HepG2 (cell line): ENCODE data around the gene SLC7A10. TPM values are rescaled to one million over a fixed set of nuclear protein-coding genes. Genes with fewer than 3 reads are reported as not detected.

ENCODE experiments used
- ATAC-seq: fragments of 200-7000 bp; cut with Tn5 transposase; 3 replicates; pipeline ENCODE4 v1.9.1; 2020; ENCODE audit warnings: mild to moderate bottlenecking, moderate library complexity
- BruUV-seq: library from RNA; stranded (reverse); fragments of 400-500 nt; replicated peaks from 2 replicates; lab custom pipeline; 2021; lab: Mats Ljungman, UMichigan
- CTCF ChIA-PET: fragments of 300-600 bp; formaldehyde crosslinking; extraction: SDS; loops from one replicate; lab custom pipeline; 2021; ENCODE audit warnings: low total read pairs, inconsistent platforms, low intra/inter-chr PET ratio; lab: Yijun Ruan, JAX
- POLR2A ChIA-PET: fragments of 350-600 bp; sonication (Branson Sonifier 250); formaldehyde crosslinking; loops from one replicate; lab custom pipeline; 2020; ENCODE audit warnings: antibody characterized with exemption, inconsistent platforms; lab: Yijun Ruan, JAX
- DNase-seq: peaks from one replicate; pipeline ENCODE4 v3.0.0-alpha.2; 2015; ENCODE audit warnings: low spot score
- FAIRE-seq: peaks from 3 replicates; lab custom pipeline; 2011; peaks lifted over from hg19 to GRCh38; lab: Jason Lieb, UNC
- H2AFZ ChIP-seq: one replicate; pipeline ENCODE4 v1.6.1; 2011; ENCODE audit warnings: low read length, inconsistent platforms
- H3K27ac ChIP-seq: fragments of 300-600 bp; 3 replicates; pipeline ENCODE4 v1.8.0; 2011; ENCODE audit warnings: mixed run types, mild to moderate bottlenecking, mixed read lengths, low read length, inconsistent platforms; ENCODE audit not compliant: insufficient read depth; ENCODE audit errors: extremely low read length
- H3K27me3 ChIP-seq, 2 experiments: fragments of 200-600 bp in 1 of 2; 2 replicates in 1 of 2; 3 replicates in 1 of 2; pipeline versions ENCODE4 v1.6.0 to v1.8.0; 2011; ENCODE audit warnings: low read length in 2 of 2, mild to moderate bottlenecking in 2 of 2, moderate library complexity in 2 of 2, inconsistent platforms in 1 of 2; ENCODE audit not compliant: insufficient read depth in 2 of 2, control insufficient read depth in 1 of 2
- H3K36me3 ChIP-seq, 2 experiments: fragments of 200-600 bp in 1 of 2; replicated peaks in 1 of 2; 2 replicates in 1 of 2; 3 replicates in 1 of 2; pipeline versions ENCODE4 v1.5.1 to v1.8.0; 2011; ENCODE audit warnings: low read length in 2 of 2, inconsistent platforms in 1 of 2; ENCODE audit not compliant: insufficient read depth in 2 of 2, control insufficient read depth in 1 of 2
- H3K4me1 ChIP-seq: 2 replicates; pipeline ENCODE4 v1.5.1; 2012; ENCODE audit warnings: low read length, inconsistent platforms; ENCODE audit not compliant: insufficient read depth
- H3K4me2 ChIP-seq: 2 replicates; pipeline ENCODE4 v1.6.0; 2011; ENCODE audit warnings: low read depth, low read length, inconsistent platforms
- H3K4me3 ChIP-seq, 3 experiments: fragments of 200-600 bp in 1 of 3; sonication (generic), shearing (Covaris generic) in 1 of 3; replicated peaks in 1 of 3; 2 replicates each; pipeline ENCODE4 v1.5.1; 2011 to 2016; ENCODE audit warnings: low read length in 3 of 3, inconsistent platforms in 2 of 3, low read depth in 2 of 3, mild to moderate bottlenecking in 2 of 3, control low read depth in 1 of 3, mixed read lengths in 1 of 3; ENCODE audit not compliant: insufficient read depth in 1 of 3
- H3K79me2 ChIP-seq: one replicate; pipeline ENCODE4 v1.6.1; 2011; ENCODE audit warnings: low read length, inconsistent platforms; ENCODE audit not compliant: insufficient read depth
- H3K9ac ChIP-seq: 2 replicates; pipeline ENCODE4 v1.6.0; 2011; ENCODE audit warnings: mild to moderate bottlenecking, low read depth, low read length, inconsistent platforms; ENCODE audit not compliant: insufficient read depth
- H3K9me3 ChIP-seq: 2 replicates; pipeline ENCODE4 v1.5.1; 2012; ENCODE audit warnings: mild to moderate bottlenecking, low read length
- H4K20me1 ChIP-seq: 2 replicates; pipeline ENCODE4 v1.6.0; 2011; ENCODE audit warnings: inconsistent platforms, mild to moderate bottlenecking, low read length, moderate library complexity; ENCODE audit not compliant: insufficient read depth
- CCDC6 ChIP-seq: sonication (generic); formaldehyde crosslinking; IDR thresholded peaks from 2 replicates; pipeline ENCODE4 v1.8.1; 2022; ENCODE audit warnings: mild to moderate bottlenecking, missing genetic modification reagents, moderate library complexity
- GABPA ChIP-seq, 2 experiments: IDR thresholded peaks; 2 replicates each; pipeline ENCODE4 v1.6.1; 2011 to 2016; ENCODE audit warnings: low read depth in 2 of 2, low read length in 1 of 2, missing biosample characterization in 1 of 2, missing genetic modification characterization in 1 of 2
- SRSF4 ChIP-seq: fragments of 200-400 bp; formaldehyde crosslinking; IDR thresholded peaks from one replicate; pipeline ENCODE4 v1.6.1; 2018; ENCODE audit warnings: mild to moderate bottlenecking, low read depth, low read length, moderate library complexity; ENCODE audit not compliant: poor library complexity, severe bottlenecking
- TBX2 ChIP-seq: sonication (generic); formaldehyde crosslinking; IDR thresholded peaks from 2 replicates; pipeline ENCODE4 v1.5.0; 2020; ENCODE audit warnings: missing genetic modification reagents, mild to moderate bottlenecking, borderline replicate concordance
- XRCC5 ChIP-seq: fragments of 200-400 bp; formaldehyde crosslinking; optimal IDR thresholded peaks from 2 replicates; pipeline ENCODE3; 2017; ENCODE audit warnings: mild to moderate bottlenecking, low read length
- ZNF253 ChIP-seq: sonication (generic); formaldehyde crosslinking; IDR thresholded peaks from 2 replicates; pipeline ENCODE4 v1.8.0; 2022; ENCODE audit warnings: mild to moderate bottlenecking, missing genetic modification reagents, borderline replicate concordance
- ZNF350 ChIP-seq: sonication (generic); formaldehyde crosslinking; IDR thresholded peaks from 2 replicates; pipeline ENCODE4 v1.4.0; 2020; ENCODE audit warnings: mild to moderate bottlenecking, low read depth, missing genetic modification reagents, borderline replicate concordance
- ZNF598 ChIP-seq: sonication (generic); formaldehyde crosslinking; IDR thresholded peaks from 2 replicates; pipeline ENCODE4 v1.5.1; 2020; ENCODE audit warnings: mild to moderate bottlenecking, missing genetic modification reagents, borderline replicate concordance
- ZSCAN25 ChIP-seq: sonication (generic); formaldehyde crosslinking; IDR thresholded peaks from 2 replicates; pipeline ENCODE4 v1.8.0; 2022; ENCODE audit warnings: mild to moderate bottlenecking, missing genetic modification reagents
- WGBS: methylation state at CpG from one replicate; pipeline ENCODE4 v1.1.6; 2017; ENCODE audit warnings: low lambda C conversion rate; 5-methylcytosine and 5-hydroxymethylcytosine counted together
- in situ Hi-C: cut with HindIII; loops from 2 replicates; pipeline ENCODE4 v1.10.0; 2017; ENCODE audit warnings: low pct_unique_long_range_greater_than_20kb; ENCODE audit not compliant: extremely low pct_ligation_motif_present
- intact Hi-C: fragments of 100-400 bp; cut with micrococcal nuclease; formaldehyde crosslinking; loops from one replicate; pipeline ENCODE4 v1.10.0; 2022; ENCODE audit not compliant: unreplicated experiment
- polyA plus RNA-seq, 8 experiments: library from polyadenylated mRNA; depleted of rRNA in 3 of 8; stranded (reverse) in 7 of 8; unstranded in 1 of 8; fragments of >200 nt; fragmentation: Illumina TruSeq in 4 of 8; extraction: Trizol in 4 of 8; gene quantifications; 2 replicates each; pipeline versions ENCODE4 v1.2.1 to v1.2.3, GENCODE V29; 2011 to 2016; ENCODE audit warnings: low read depth in 4 of 8, missing spikeins in 1 of 8, mixed read lengths in 1 of 8; ENCODE audit not compliant: insufficient read depth in 1 of 8
- total RNA-seq, 5 experiments: library from RNA; depleted of rRNA; stranded (reverse); fragments of >200 nt; fragmentation: Illumina TruSeq; extraction: Trizol; gene quantifications; 2 replicates each; pipeline ENCODE4 v1.2.3, GENCODE V29; 2016; ENCODE audit warnings: low read depth in 1 of 5
- TF ChIP-seq, protein P1 (sequence below): sonication (generic); formaldehyde crosslinking; IDR thresholded peaks from 2 replicates; pipeline ENCODE4 v1.8.1; 2023; ENCODE audit warnings: mild to moderate bottlenecking, moderate library complexity, missing genetic modification reagents
- TF ChIP-seq, protein P2 (sequence below): sonication (generic); formaldehyde crosslinking; IDR thresholded peaks from 2 replicates; pipeline ENCODE4 v1.9.0; 2021; ENCODE audit warnings: missing genetic modification reagents, borderline replicate concordance

SLC7A10 gene
- total and polyA plus RNA-seq, 2 of the 13 experiments (the other 11 are each of a cell fraction or from before 2014, with no cell fraction given), result 1.1 to 2.2 TPM

DNA sequence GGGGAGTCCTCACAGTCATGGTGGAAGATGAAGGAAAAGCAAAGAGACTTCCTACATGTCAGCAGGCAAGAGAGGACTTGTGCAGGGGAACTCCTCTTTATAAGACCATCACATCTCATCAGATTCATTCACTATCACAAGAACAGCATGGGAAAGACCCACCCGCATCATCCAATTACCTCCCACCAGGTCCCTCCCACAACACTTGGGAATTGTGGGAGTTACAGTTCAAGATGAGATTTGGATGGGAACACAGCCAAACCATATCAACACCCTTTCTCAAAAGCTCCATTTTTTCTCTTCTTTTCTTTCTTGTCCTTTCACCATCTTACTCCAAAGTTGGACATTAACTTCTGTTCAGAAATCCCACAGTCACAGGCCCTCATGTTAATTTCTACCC lies 36.2 kb downstream of the SLC7A10 start:
- peaks cover 1 to 6% of the 10 kb centered on the region in 2 experiments; a peak in 2 of 5 replicates for H3K27me3 ChIP-seq
- peaks cover 6% of the 10 kb centered on the region; the same call in 1 of the 2 replicates for H3K4me1 ChIP-seq
- FAIRE-seq (no peak), DNase-seq (no peak), ATAC-seq (no peak)
- H3K4me3 ChIP-seq, result no peak overlapping the region
- BruUV-seq, result no TSS peak
- H3K9ac ChIP-seq, result no peak overlapping the region
- POLR2A ChIA-PET, result no interaction called here
- H2AFZ ChIP-seq, result no peak overlapping the region
- in situ Hi-C loops, result no loop called here
- CTCF ChIA-PET, result no interaction called here
- no peaks in the 10 kb centered on the region for H3K9me3 ChIP-seq
- H3K79me2 ChIP-seq, result no peaks in the 10 kb centered on the region
- no peaks in the 10 kb centered on the region for H3K36me3 ChIP-seq
- intact Hi-C loops, result no loop called here
- TF ChIP-seq CCDC6 (CRISPR knock-in tag) (no peak), GABPA (IDR thresholded peaks at IDR 0.05; ENCODE audit: low read depth, low read length) (no peak), GABPA (CRISPR knock-in tag; IDR thresholded peaks at IDR 0.05; ENCODE audit: low read depth) (no peak), ZNF350 (CRISPR knock-in tag) (no peak), SRSF4 (no peak), ZNF598 (CRISPR knock-in tag) (no peak), ZSCAN25 (CRISPR knock-in tag) (no peak), XRCC5 (no peak), ZNF253 (CRISPR knock-in tag) (no peak), TBX2 (no peak)
- TF ChIP-seq, protein P1, sequence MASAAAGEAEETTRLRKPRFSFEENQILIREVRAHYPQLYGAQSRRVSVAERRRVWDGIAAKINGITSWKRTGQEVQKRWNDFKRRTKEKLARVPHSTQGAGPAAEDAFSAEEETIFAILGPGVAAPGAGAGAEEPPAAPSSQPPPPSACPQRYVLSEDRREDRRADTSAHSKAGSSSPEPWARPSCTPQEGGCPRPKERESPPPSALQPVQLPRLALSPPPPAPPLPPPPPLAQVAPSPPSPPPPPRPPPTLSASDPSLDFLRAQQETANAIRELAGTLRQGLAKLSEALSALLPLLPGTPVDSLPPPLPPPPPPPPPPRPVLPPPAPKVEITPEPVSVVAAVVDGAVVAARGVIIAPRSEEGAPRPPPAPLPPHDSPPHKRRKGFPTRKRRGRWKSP, result no peak
- TF ChIP-seq, protein P2, sequence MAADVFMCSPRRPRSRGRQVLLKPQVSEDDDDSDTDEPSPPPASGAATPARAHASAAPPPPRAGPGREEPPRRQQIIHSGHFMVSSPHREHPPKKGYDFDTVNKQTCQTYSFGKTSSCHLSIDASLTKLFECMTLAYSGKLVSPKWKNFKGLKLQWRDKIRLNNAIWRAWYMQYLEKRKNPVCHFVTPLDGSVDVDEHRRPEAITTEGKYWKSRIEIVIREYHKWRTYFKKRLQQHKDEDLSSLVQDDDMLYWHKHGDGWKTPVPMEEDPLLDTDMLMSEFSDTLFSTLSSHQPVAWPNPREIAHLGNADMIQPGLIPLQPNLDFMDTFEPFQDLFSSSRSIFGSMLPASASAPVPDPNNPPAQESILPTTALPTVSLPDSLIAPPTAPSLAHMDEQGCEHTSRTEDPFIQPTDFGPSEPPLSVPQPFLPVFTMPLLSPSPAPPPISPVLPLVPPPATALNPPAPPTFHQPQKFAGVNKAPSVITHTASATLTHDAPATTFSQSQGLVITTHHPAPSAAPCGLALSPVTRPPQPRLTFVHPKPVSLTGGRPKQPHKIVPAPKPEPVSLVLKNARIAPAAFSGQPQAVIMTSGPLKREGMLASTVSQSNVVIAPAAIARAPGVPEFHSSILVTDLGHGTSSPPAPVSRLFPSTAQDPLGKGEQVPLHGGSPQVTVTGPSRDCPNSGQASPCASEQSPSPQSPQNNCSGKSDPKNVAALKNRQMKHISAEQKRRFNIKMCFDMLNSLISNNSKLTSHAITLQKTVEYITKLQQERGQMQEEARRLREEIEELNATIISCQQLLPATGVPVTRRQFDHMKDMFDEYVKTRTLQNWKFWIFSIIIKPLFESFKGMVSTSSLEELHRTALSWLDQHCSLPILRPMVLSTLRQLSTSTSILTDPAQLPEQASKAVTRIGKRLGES (CRISPR knock-in tag), result no peak
- WGBS, result no CpG with 5 or more reads among the region's 1 CpG
- H3K27ac ChIP-seq, result no peak overlapping the region
- no peak overlapping the region for H3K4me2 ChIP-seq
- H4K20me1 ChIP-seq, result no peaks in the 10 kb centered on the region
